HCT116 (cell line): Measurements from ENCODE around the gene CTIF. TPM values are rescaled to one million over a fixed set of nuclear protein-coding genes. Genes with fewer than 3 reads are reported as not detected.

Source experiments
- ATAC-seq: fragments of 200-7000 bp; cut with Tn5 transposase; 2 replicates; pipeline ENCODE4 v1.9.1; 2020; ENCODE audit warnings: mild to moderate bottlenecking, moderate library complexity
- BruUV-seq: library from RNA; stranded (reverse); fragments of 400-500 nt; replicated peaks from 2 replicates; lab custom pipeline; 2021; lab: Mats Ljungman, UMichigan
- CTCF ChIA-PET: fragments of 300-600 bp; sonication (Branson Sonifier 250); formaldehyde crosslinking; loops from one replicate; lab custom pipeline; 2021; ENCODE audit warnings: antibody characterized with exemption; lab: Charles Lee
- POLR2A ChIA-PET: fragments of 300-600, 350-600 bp; sonication (Branson Sonifier 250); formaldehyde crosslinking; loops from one replicate; lab custom pipeline; 2021; ENCODE audit warnings: antibody characterized with exemption; lab: Charles Lee
- RAD21 ChIA-PET, 2 experiments: fragments of 300-600 bp; sonication (Branson Sonifier 250); formaldehyde crosslinking; loops; one replicate each; lab custom pipeline; 2023; ENCODE audit warnings: low total read pairs in 2 of 2; ENCODE audit not compliant: uncharacterized antibody in 2 of 2, unreplicated experiment in 2 of 2, low non-redundant PET in 1 of 2; lab: Charles Lee
- DNase-seq: peaks from one replicate; pipeline ENCODE4 v3.0.0-alpha.2; 2010; ENCODE audit warnings: low read depth, low spot score
- H2AFZ ChIP-seq: fragments of 200-600 bp; shearing (Covaris generic), sonication (generic); 2 replicates; pipeline ENCODE4 v1.6.1; 2017; ENCODE audit warnings: low read depth, mixed run types, mixed read lengths, antibody characterized with exemption, low read length; ENCODE audit not compliant: poor library complexity, severe bottlenecking
- H3K27ac ChIP-seq: 2 replicates; pipeline ENCODE4 v1.5.1; 2012; ENCODE audit warnings: low read depth, low read length
- H3K27me3 ChIP-seq: fragments of 200-600 bp; sonication (generic); 2 replicates; pipeline ENCODE4 v1.6.1; 2016; ENCODE audit warnings: mixed run types, low read length, mixed read lengths; ENCODE audit not compliant: insufficient read depth
- H3K36me3 ChIP-seq, 2 experiments: fragments of 200-500 bp in 1 of 2; fragments of 200-600 bp in 1 of 2; sonication (Bioruptor generic) in 1 of 2; sonication (generic) in 1 of 2; 2 replicates each; pipeline versions ENCODE4 v1.5.1 to v1.6.1; 2014 to 2016; ENCODE audit warnings: low read length in 2 of 2, inconsistent platforms in 1 of 2, mixed read lengths in 1 of 2, mixed run types in 1 of 2; ENCODE audit not compliant: insufficient read depth in 2 of 2, control insufficient read depth in 1 of 2
- H3K4me1 ChIP-seq, 2 experiments: fragments of 200-600 bp in 1 of 2; sonication (generic) in 1 of 2; 2 replicates each; pipeline versions ENCODE4 v1.5.1 to v1.6.1; 2012 to 2017; ENCODE audit warnings: low read length in 2 of 2, inconsistent platforms in 1 of 2, mild to moderate bottlenecking in 1 of 2, mixed read lengths in 1 of 2, mixed run types in 1 of 2, moderate library complexity in 1 of 2; ENCODE audit not compliant: insufficient read depth in 2 of 2, control insufficient read depth in 1 of 2
- H3K4me2 ChIP-seq: fragments of 200-600 bp; sonication (generic); 2 replicates; pipeline ENCODE4 v1.6.1; 2017; ENCODE audit warnings: mixed run types, low read length, mixed read lengths
- H3K4me3 ChIP-seq, 2 experiments: fragments of 200-600 bp in 1 of 2; sonication (generic) in 1 of 2; replicated peaks in 1 of 2; 2 replicates each; pipeline ENCODE4 v1.5.1; 2011 to 2016; ENCODE audit warnings: low read length in 2 of 2, control low read depth in 1 of 2, low read depth in 1 of 2, mild to moderate bottlenecking in 1 of 2, mixed read lengths in 1 of 2, mixed run types in 1 of 2
- H3K79me2 ChIP-seq: fragments of 200-600 bp; sonication (generic); 2 replicates; pipeline ENCODE4 v1.6.1; 2017; ENCODE audit warnings: mild to moderate bottlenecking, mixed run types, low read length, moderate library complexity, mixed read lengths; ENCODE audit not compliant: insufficient read depth
- H3K9ac ChIP-seq: fragments of 200-600 bp; sonication (generic); 2 replicates; pipeline ENCODE4 v1.6.1; 2016; ENCODE audit warnings: low read length, mixed read lengths
- H3K9me2 ChIP-seq: fragments of 200-600 bp; sonication (generic), shearing (Covaris generic); 2 replicates; pipeline ENCODE4 v1.6.1; 2017; ENCODE audit warnings: mixed run types, mild to moderate bottlenecking, moderate library complexity; ENCODE audit not compliant: insufficient read depth
- H3K9me3 ChIP-seq, 2 experiments: fragments of 200-500 bp in 1 of 2; fragments of 200-600 bp in 1 of 2; sonication (Bioruptor generic) in 1 of 2; sonication (generic) in 1 of 2; 2 replicates each; pipeline ENCODE4 v1.6.1; 2014 to 2017; ENCODE audit warnings: low read length in 2 of 2, mixed read lengths in 2 of 2, inconsistent platforms in 1 of 2, low read depth in 1 of 2, mild to moderate bottlenecking in 1 of 2, mixed run types in 1 of 2, moderate library complexity in 1 of 2; ENCODE audit not compliant: control insufficient read depth in 1 of 2, insufficient read depth in 1 of 2
- H4K20me1 ChIP-seq: fragments of 200-600 bp; sonication (generic), shearing (Covaris generic); 2 replicates; pipeline ENCODE4 v1.6.1; 2017; ENCODE audit warnings: mixed run types, mild to moderate bottlenecking, moderate library complexity; ENCODE audit not compliant: insufficient read depth
- ATF3 ChIP-seq: IDR thresholded peaks from 2 replicates; pipeline ENCODE4 v1.6.1; 2012
- EZH2phosphoT487 ChIP-seq: fragments of 200-600 bp; IDR thresholded peaks from 2 replicates; pipeline ENCODE4 v1.6.1; 2018; ENCODE audit warnings: antibody characterized with exemption, borderline replicate concordance
- REST ChIP-seq: IDR thresholded peaks from 2 replicates; pipeline ENCODE4 v1.6.1; 2012; ENCODE audit warnings: low read depth
- SP1 ChIP-seq: IDR thresholded peaks from 2 replicates; pipeline ENCODE4 v1.6.1; 2012; ENCODE audit warnings: low read depth
- SRF ChIP-seq: IDR thresholded peaks from 2 replicates; pipeline ENCODE4 v1.6.1; 2012; ENCODE audit warnings: low read depth
- intact Hi-C: fragments of 100-400 bp; cut with micrococcal nuclease; formaldehyde crosslinking; loops from 2 replicates; pipeline ENCODE4 v1.10.0; 2022
- total RNA-seq: library from RNA; stranded (reverse); gene quantifications from one replicate; pipeline ENCODE4 v1.2.1, GENCODE V29; 2021; ENCODE audit not compliant: unreplicated experiment

CTIF gene
- total RNA-seq, 1 experiment from 2014 or later = 19.7 TPM

DNA sequence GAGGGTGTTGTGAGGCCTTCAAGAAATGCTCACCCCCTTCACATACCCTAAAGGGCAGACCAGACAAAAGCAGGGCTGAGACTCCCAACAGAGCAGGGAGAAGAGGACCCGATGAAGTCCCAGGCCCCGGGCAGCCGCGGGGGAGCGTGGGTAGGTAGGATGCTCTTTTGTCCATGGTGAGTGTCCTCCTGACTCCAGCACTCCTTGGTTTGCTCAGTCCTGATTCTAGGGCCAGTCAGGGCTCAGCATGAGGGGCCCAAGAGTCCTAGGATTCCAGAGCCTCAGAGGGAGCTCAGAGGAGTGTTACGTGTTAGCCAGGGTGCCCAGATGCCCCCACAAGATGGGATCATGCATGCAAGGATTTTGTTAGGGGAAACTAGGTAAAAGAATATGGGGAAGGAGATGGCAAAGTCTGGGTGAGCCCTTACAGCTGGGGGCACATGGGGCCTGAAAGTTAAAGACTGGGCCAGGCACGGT is 347.1 kb downstream of the CTIF start:
- ATAC-seq = no peak
- Histone ChIP-seq H3K4me2 (no peak overlapping the region), H3K36me3 (no peaks in the 10 kb centered on the region), H3K4me3 (no peak overlapping the region), H3K27me3 (no peaks in the 10 kb centered on the region; the same call in 1 of the 2 replicates), H2AFZ (no peak overlapping the region), H3K9me3 (no peaks in the 10 kb centered on the region), H4K20me1 (no peaks in the 10 kb centered on the region), H3K27ac (no peak overlapping the region), H3K79me2 (no peaks in the 10 kb centered on the region), H3K9ac (no peak overlapping the region), H3K9me2 (no peaks in the 10 kb centered on the region), H3K4me1 (no peaks in the 10 kb centered on the region)
- POLR2A ChIA-PET = no interaction called here
- DNase-seq = no peak
- intact Hi-C loops = no loop called here
- RAD21 ChIA-PET = no interaction called here
- CTCF ChIA-PET = no interaction called here
- TF ChIP-seq ATF3 (no peak), SP1 (no peak), EZH2phosphoT487 (no peak), REST (no peak), SRF (no peak)
- no TSS peak for BruUV-seq
